Central memory CD8-positive, alpha-beta T cell (primary cell): ENCODE results near the gene ZMYND8.

Experiments used
- ATAC-seq: fragments of 150-1000 bp; cut with Tn5 transposase; replicated peaks from 2 replicates; pipeline ENCODE4 v1.10.0; 2022; ENCODE audit warnings: mild to moderate bottlenecking, moderate FRiP score, moderate number of reproducible peaks; ENCODE audit not compliant: poor library complexity, severe bottlenecking; ENCODE audit errors: extremely low read depth
- DNase-seq, 2 donors: peaks; one replicate each; pipeline ENCODE4 v3.0.0; 2021; ENCODE audit warnings: low spot score in 2 of 2
- H3K27ac Mint-ChIP-seq: one replicate; pipeline ENCODE4 v1.8.0; 2022; ENCODE audit warnings: low read depth, mild to moderate bottlenecking, moderate library complexity, mixed read lengths
- H3K27me3 Mint-ChIP-seq: one replicate; pipeline ENCODE4 v1.8.0; 2022; ENCODE audit warnings: mixed read lengths
- H3K36me3 Mint-ChIP-seq: one replicate; pipeline ENCODE4 v1.8.0; 2022; ENCODE audit warnings: mild to moderate bottlenecking, moderate library complexity, mixed read lengths; ENCODE audit not compliant: insufficient read depth
- H3K4me1 Mint-ChIP-seq: one replicate; pipeline ENCODE4 v1.8.0; 2022; ENCODE audit warnings: mixed read lengths
- H3K4me3 Mint-ChIP-seq: one replicate; pipeline ENCODE4 v1.8.0; 2022; ENCODE audit warnings: mild to moderate bottlenecking, moderate library complexity, mixed read lengths
- H3K9me3 Mint-ChIP-seq: one replicate; pipeline ENCODE4 v1.8.0; 2022; ENCODE audit warnings: mixed read lengths

ZMYND8 gene

GRCh38 chr20:47161411-47161810 lies 195.1 kb downstream of the ZMYND8 start:
- H3K27me3 Mint-ChIP-seq = peaks cover 24% of the 10 kb centered on the region
- no peak for DNase-seq
- H3K36me3 Mint-ChIP-seq = peaks cover 1% of the 10 kb centered on the region
- H3K4me3 Mint-ChIP-seq = no peak overlapping the region
- H3K9me3 Mint-ChIP-seq = no peaks in the 10 kb centered on the region
- H3K4me1 Mint-ChIP-seq = no peaks in the 10 kb centered on the region
- no peak overlapping the region for H3K27ac Mint-ChIP-seq
- no peak for ATAC-seq

DNA sequence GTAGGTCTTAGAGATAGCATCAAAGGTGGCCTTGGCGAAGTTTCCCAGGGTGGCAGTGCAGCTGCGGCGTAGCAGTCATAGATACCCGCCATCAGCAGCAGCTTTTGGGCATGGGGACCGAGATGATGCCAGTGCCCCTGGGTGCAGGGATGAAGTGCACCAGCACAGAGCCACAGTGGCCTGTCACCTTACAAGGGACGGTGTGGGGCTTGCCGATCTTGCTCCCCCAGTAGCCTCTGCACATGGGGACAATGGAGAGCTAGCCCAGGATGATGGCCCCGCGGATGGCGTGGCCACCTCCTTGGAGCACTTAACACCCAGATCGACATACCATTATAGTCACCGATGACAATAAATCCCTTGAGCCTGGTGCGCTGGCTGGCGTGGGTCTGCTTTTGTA lies 195.5 kb downstream of the ZMYND8 start:
- Mint-ChIP-seq H3K4me1 (no peaks in the 10 kb centered on the region), H3K4me3 (no peak overlapping the region), H3K9me3 (no peaks in the 10 kb centered on the region), H3K27me3 (peaks cover 24% of the 10 kb centered on the region), H3K36me3 (peaks cover 1% of the 10 kb centered on the region), H3K27ac (no peak overlapping the region)
- ATAC-seq (no peak), DNase-seq (no peak)

DNA sequence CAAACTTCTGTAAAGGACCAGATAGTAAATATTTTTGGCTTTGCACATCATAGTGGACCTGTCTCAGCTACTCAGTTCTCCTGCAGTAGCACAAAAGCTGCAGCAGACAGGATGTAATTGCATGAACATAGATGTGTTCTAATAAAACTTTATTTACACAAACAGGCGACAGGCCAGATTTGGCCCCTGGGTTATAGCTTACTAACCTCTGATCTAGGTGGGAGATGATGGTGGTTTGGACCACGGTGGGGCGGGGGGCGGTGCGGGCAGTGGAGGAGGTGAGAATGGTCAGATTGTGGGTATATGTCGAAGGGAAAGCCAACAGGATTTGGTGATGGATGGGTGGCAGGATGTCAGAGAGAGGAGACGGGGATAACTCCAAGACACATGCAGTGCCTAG lies 196.3 kb downstream of the ZMYND8 start:
- Mint-ChIP-seq H3K4me1 (no peaks in the 10 kb centered on the region), H3K27me3 (peaks cover 24% of the 10 kb centered on the region)

More for the DNA sequence above, 196.3 kb downstream of the ZMYND8 start:
- H3K4me3 Mint-ChIP-seq = no peak overlapping the region
- H3K36me3 Mint-ChIP-seq = peaks cover 1% of the 10 kb centered on the region
- no peak overlapping the region for H3K27ac Mint-ChIP-seq
- H3K9me3 Mint-ChIP-seq = no peaks in the 10 kb centered on the region
- DNase-seq (no peak), ATAC-seq (no peak)
